Activated naive CD8-positive, alpha-beta T cell treated with anti-CD3 and anti-CD28 coated beads, Interleukin-2, amount 10 ng/mL, durations not matched to agents 7 days and 5 days (primary cell): ENCODE data around the gene PAGE2B. TPM values are rescaled to one million over a fixed set of nuclear protein-coding genes. Genes with fewer than 3 reads are reported as not detected.

ENCODE experiments used
- ATAC-seq: fragments of 150-1000 bp; cut with Tn5 transposase; one replicate; pipeline ENCODE4 v1.10.0; 2021; ENCODE audit warnings: low read depth, moderate library complexity
- POLR2A ChIA-PET: fragments of 350-600 bp; sonication (Branson Sonifier 250); formaldehyde crosslinking; loops from one replicate; lab custom pipeline; 2021; ENCODE audit warnings: antibody characterized with exemption; lab: Charles Lee
- DNase-seq: peaks from one replicate; pipeline ENCODE4 v3.0.0; 2021
- H3K27ac Mint-ChIP-seq: one replicate; pipeline ENCODE4 v1.8.0; 2022; ENCODE audit warnings: mild to moderate bottlenecking, mixed read lengths
- H3K27me3 Mint-ChIP-seq: one replicate; pipeline ENCODE4 v1.8.0; 2022; ENCODE audit warnings: mild to moderate bottlenecking, moderate library complexity, mixed read lengths
- H3K36me3 Mint-ChIP-seq: one replicate; pipeline ENCODE4 v1.8.0; 2021; ENCODE audit warnings: mild to moderate bottlenecking, mixed read lengths
- H3K4me1 Mint-ChIP-seq: one replicate; pipeline ENCODE4 v1.8.0; 2021; ENCODE audit warnings: mixed read lengths
- H3K4me3 Mint-ChIP-seq: one replicate; pipeline ENCODE4 v1.8.0; 2022; ENCODE audit warnings: mild to moderate bottlenecking, moderate library complexity, mixed read lengths
- H3K9me3 Mint-ChIP-seq: one replicate; pipeline ENCODE4 v1.8.0; 2021; ENCODE audit warnings: mixed read lengths
- total RNA-seq, 2 experiments: library from RNA; stranded (reverse); gene quantifications; one replicate each; pipeline ENCODE4 v1.2.3, GENCODE V29; 2021

The PAGE2B gene
- total RNA-seq, 2 experiments from 2014 or later: 0.77 to 1.9 TPM

DNA sequence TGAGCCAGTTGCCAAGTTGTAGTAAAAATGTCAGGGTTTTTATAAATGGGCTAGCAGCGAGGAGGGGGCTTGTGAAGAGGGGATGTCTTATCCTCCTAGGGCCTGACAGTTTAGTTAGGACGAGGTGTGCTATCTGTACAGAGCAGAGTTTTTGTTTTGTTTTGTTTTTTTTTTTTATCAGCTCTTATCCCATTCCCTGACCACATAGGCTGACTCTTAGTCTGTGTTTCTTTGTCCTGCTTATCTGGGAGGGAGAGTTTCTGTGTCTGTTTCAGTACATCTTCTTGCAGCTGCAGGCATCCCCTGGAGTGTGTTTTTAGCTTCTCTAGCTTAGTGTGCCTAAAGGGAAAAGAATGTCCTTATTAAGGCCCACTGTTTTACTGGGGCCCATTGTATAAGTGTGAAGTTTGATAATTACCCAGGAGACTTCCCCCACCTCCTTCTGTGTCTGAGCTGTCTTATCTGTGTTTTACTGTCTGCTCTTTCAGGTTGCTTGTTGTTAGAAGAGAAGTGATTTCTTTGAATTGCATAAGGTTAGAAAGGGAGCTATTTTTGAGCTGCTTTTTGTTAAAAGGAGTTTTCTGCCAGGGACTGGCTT is 46.0 kb downstream of the PAGE2B start:
- POLR2A ChIA-PET: no interaction called here

DNA sequence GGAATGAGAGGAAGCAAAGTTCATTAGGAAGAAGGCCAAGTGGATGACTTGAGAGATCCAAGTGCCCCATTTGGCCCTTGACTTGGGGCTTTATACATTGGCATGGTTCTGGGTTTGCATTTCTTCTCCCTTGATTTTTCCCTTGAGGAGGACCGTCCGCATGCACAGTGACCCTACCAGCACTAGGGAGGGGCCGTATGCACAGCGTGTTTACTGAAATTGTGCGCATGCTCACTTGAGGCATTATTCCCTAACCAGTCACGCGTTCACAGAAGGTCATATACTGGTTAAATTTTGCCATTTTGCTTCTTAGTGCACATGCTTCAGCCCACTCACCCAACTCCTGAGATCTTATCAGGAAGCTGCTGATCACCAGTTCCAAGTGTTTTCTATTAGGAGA is 49.1 kb downstream of the PAGE2B start:
- Mint-ChIP-seq H3K36me3 (no peaks in the 10 kb centered on the region), H3K4me3 (no peak overlapping the region), H3K27me3 (peaks cover 11% of the 10 kb centered on the region), H3K27ac (no peak overlapping the region), H3K4me1 (peaks cover 10% of the 10 kb centered on the region), H3K9me3 (no peaks in the 10 kb centered on the region)
- POLR2A ChIA-PET: no interaction called here
- no peak for DNase-seq
- no peak for ATAC-seq

More for the DNA sequence above, 46.0 kb downstream of the PAGE2B start:
- Mint-ChIP-seq H3K36me3 (no peaks in the 10 kb centered on the region), H3K27me3 (peaks cover 11% of the 10 kb centered on the region), H3K4me1 (peaks cover 14% of the 10 kb centered on the region), H3K9me3 (no peaks in the 10 kb centered on the region), H3K4me3 (no peak overlapping the region), H3K27ac (no peak overlapping the region)
- ATAC-seq (no peak), DNase-seq (no peak)

DNA sequence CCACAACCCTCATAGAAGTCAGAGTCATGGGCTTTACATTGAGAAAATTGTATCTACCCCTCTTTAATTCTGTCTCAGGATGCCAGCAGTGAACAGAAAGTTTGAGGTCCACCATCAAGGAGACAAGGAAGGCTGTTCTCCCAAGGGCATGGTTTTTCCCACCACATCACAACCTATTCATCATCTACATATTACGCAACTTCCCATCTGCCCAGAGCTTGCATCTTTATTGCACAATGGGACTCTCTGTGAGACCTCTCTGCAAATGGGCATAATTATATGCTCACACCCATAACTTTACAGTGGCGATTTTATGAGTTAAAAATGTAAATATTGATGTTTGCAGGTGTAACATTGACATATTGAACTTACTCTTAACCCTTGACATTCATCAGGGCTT is 52.9 kb downstream of the PAGE2B start:
- DNase-seq (no peak), ATAC-seq (no peak)
- Mint-ChIP-seq H3K9me3 (no peaks in the 10 kb centered on the region), H3K4me1 (peaks cover 2% of the 10 kb centered on the region), H3K27ac (no peak overlapping the region), H3K36me3 (no peaks in the 10 kb centered on the region), H3K4me3 (no peak overlapping the region), H3K27me3 (peaks cover 5% of the 10 kb centered on the region)
- POLR2A ChIA-PET: no interaction called here

Other genes starting within 250 kb of the PAGE2B start
- 1 to 10 TPM; 3.6 to 3.9 TPM for gene TRO, start 154.2 kb upstream of the PAGE2B start, total RNA-seq
- under 1 TPM; 0.44 to 0.65 TPM for gene PFKFB1, start 80.8 kb upstream of the PAGE2B start, total RNA-seq
- gene APEX2, start 74.7 kb upstream of the PAGE2B start, total RNA-seq: 10 to 100 TPM; 23.7 to 25.2 TPM
- not detected for gene ALAS2, start 44.1 kb upstream of the PAGE2B start, total RNA-seq
- not detected for gene PAGE2, start 14.0 kb downstream of the PAGE2B start, total RNA-seq
- gene PAGE5, start 145.3 kb downstream of the PAGE2B start, total RNA-seq: under 1 TPM; 0.83 to 0.85 TPM
- gene PAGE3, start 189.9 kb downstream of the PAGE2B start, total RNA-seq: not detected